ENCODE results near the gene CBX3.
"Not testable (repeated sequence)": the region's sequence is repeated elsewhere in the genome, so short reads cannot be mapped to it uniquely, and the experiment has no call there.

CBX3 gene

DNA sequence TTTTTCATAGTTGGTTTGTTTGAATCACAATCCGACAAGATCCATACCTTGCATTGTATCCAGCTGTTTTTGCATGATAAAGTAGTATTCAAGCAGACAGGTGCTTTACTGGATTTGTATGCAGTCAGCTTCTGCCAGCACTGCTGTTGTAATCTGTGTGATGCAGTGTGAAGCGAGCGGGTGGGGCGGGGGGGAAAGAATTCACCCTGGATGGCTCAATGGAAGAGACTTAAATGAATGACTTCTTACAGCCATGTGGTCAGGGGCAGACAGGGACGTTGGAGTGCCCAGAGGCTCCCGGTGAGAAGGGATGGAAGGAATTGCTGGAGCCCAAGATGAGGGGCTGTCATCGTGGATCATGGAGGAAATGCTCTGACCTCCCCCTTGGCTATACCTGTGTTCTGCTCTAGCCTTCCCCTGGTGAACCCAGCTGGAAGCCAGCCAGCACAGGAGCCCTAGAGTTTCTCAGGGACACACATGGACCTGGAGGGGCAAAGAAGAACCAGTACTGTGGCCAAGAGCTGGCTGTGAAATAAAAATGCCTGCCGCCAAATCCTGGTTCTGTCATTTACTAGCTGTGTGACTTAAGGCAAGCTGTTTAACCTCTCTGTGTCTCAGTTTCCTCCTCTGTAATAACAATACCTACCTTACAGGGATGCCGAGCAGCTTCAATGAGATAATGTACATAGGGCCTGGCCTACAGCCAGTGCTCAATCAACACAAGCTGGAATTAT is 35.4 kb upstream of the CBX3 start:
- peaks cover 5% of the 10 kb centered on the region; the same call in 1 of the 2 replicates for H3K36me3 ChIP-seq (ENCODE audit: insufficient read depth, low read length)

GRCh38 chr7:26166684-26167266 is 34.8 kb upstream of the CBX3 start:
- peaks cover 21% of the 10 kb centered on the region for H3K4me1 ChIP-seq (ENCODE audit: insufficient read depth, low read length)
- no peaks in the 10 kb centered on the region for H3K9me3 ChIP-seq (ENCODE audit: control insufficient read depth, insufficient read depth, low read length)
- no peak overlapping the region for H3K9ac ChIP-seq (ENCODE audit: low read depth, low read length)
- H3K36me3 ChIP-seq (ENCODE audit: insufficient read depth, low read length), result peaks cover 5% of the 10 kb centered on the region; the same call in 1 of the 2 replicates

More for the DNA sequence above, 35.4 kb upstream of the CBX3 start:
- no peak overlapping the region for H3K9ac ChIP-seq (ENCODE audit: low read depth, low read length)
- H3K9me3 ChIP-seq (ENCODE audit: control insufficient read depth, insufficient read depth, low read length), result no peaks in the 10 kb centered on the region
- peaks cover 21% of the 10 kb centered on the region for H3K4me1 ChIP-seq (ENCODE audit: insufficient read depth, low read length)

DNA sequence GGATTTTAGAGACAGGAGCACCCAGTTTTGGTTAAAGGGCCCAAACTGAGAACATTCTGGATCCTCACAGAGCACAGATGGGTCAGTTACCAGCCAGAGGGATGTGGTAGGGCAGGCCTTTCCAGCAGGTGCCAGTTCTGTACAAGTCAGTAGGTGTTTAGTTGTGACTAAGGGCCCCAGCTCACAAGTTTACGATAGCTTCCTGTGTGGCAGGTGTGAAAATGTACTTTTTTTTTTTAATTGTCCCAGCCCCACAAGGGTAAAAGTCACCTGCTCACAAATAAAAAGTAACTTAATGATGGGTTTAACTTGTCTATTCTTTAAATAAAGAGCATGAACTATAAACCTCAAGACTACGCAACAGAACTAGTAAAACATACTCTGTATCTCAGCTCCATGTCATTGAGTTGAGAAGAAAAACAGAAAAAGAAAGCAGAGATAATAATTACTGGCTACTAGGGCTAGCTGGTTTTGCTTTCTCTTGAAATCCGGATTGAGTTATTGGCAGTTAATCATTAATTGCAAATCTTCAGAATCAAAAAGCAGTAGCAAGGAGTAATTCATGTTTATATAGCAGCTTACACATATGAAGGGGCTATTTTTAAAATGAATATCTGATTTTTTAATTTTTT is 34.1 kb upstream of the CBX3 start:
- peaks cover 5% of the 10 kb centered on the region; the same call in 1 of the 2 replicates for H3K36me3 ChIP-seq (ENCODE audit: insufficient read depth, low read length)
- no peak overlapping the region for H3K9ac ChIP-seq (ENCODE audit: low read depth, low read length)
- H3K4me1 ChIP-seq (ENCODE audit: insufficient read depth, low read length), result peaks cover 21% of the 10 kb centered on the region
- peaks cover under 1% of the 10 kb centered on the region; the same call in 1 of the 2 replicates for H3K9me3 ChIP-seq (ENCODE audit: control insufficient read depth, insufficient read depth, low read length)

- H3K4me1 ChIP-seq (ENCODE audit: insufficient read depth, low read length), result peaks cover 21% of the 10 kb centered on the region
- H3K36me3 ChIP-seq (ENCODE audit: insufficient read depth, low read length), result peaks cover 5% of the 10 kb centered on the region; the same call in 1 of the 2 replicates
- peaks cover 2% of the 10 kb centered on the region; the same call in 1 of the 2 replicates for H3K9me3 ChIP-seq (ENCODE audit: control insufficient read depth, insufficient read depth, low read length)
- H3K9ac ChIP-seq (ENCODE audit: low read depth, low read length), result no peak overlapping the region
Observed at GRCh38 chr7:26168458-26169023, 33.0 kb upstream of the CBX3 start.

DNA sequence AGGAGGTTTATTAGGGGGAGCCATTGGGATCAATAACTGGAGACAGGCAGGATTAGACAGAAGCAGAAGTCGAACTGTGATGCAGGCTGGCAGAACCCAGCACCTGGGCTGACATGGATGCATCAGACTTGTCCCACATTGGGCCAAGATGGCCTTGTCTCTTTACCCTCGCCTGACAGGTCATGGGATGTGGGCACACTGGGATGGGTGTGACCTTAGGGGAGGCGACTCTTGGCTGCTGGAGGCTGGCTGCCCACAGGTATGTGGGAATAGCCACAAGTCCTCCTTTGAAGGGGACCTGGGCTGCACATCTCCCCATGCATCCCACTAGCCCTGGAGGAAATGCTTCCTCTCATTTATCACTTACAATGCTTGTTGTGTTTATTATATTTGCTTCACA is 32.3 kb upstream of the CBX3 start:
- Histone ChIP-seq H3K4me1 (ENCODE audit: insufficient read depth, low read length) (peaks cover 21% of the 10 kb centered on the region), H3K9me3 (ENCODE audit: control insufficient read depth, insufficient read depth, low read length) (peaks cover 2% of the 10 kb centered on the region; the same call in 1 of the 2 replicates), H3K36me3 (ENCODE audit: insufficient read depth, low read length) (peaks cover 5% of the 10 kb centered on the region; the same call in 1 of the 2 replicates), H3K9ac (ENCODE audit: low read depth, low read length) (no peak overlapping the region)

DNA sequence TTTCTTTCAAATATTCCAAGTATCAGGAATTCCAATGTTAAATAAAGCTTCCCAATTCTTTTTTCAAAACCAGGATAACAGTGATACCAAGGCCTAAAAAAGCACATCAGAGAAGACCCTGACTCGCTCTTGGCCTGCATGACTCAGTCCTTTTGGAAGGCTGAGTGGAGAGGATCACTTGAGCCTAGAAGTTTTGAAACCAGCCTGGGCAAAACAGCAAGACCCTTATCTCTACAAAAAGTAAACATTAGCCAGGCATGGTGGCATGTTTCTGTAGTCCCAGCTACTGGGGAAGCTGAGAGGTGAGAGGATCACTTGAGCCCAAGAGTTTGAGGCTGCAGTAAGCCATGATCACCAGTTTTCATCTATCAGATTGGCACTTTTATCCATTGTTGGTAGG is 30.9 kb upstream of the CBX3 start:
- H3K4me1 ChIP-seq (ENCODE audit: insufficient read depth, low read length), result peaks cover 21% of the 10 kb centered on the region
- H3K36me3 ChIP-seq (ENCODE audit: insufficient read depth, low read length), result peaks cover 5% of the 10 kb centered on the region; the same call in 1 of the 2 replicates
- H3K9ac ChIP-seq (ENCODE audit: low read depth, low read length), result no peak overlapping the region
- H3K9me3 ChIP-seq (ENCODE audit: control insufficient read depth, insufficient read depth, low read length), result peaks cover 6% of the 10 kb centered on the region; the same call in 1 of the 2 replicates

- peaks cover 6% of the 10 kb centered on the region; the same call in 1 of the 2 replicates for H3K9me3 ChIP-seq (ENCODE audit: control insufficient read depth, insufficient read depth, low read length)
- H3K4me1 ChIP-seq (ENCODE audit: insufficient read depth, low read length), result peaks cover 11% of the 10 kb centered on the region
- H3K36me3 ChIP-seq (ENCODE audit: insufficient read depth, low read length), result peaks cover 5% of the 10 kb centered on the region; the same call in 1 of the 2 replicates
- no peak overlapping the region for H3K9ac ChIP-seq (ENCODE audit: low read depth, low read length)
Observed at GRCh38 chr7:26171601-26172000, 29.9 kb upstream of the CBX3 start.

- H3K36me3 ChIP-seq (ENCODE audit: insufficient read depth, low read length), result peaks cover 5% of the 10 kb centered on the region; the same call in 1 of the 2 replicates
- H3K4me1 ChIP-seq (ENCODE audit: insufficient read depth, low read length), result 0 out of 2 replicates have a peak, but pooled peaks cover 7% of the 10 kb centered on the region
- H3K9ac ChIP-seq (ENCODE audit: low read depth, low read length), result no peak overlapping the region
- H3K9me3 ChIP-seq (ENCODE audit: control insufficient read depth, insufficient read depth, low read length), result peaks cover 6% of the 10 kb centered on the region; the same call in 1 of the 2 replicates
Observed at GRCh38 chr7:26172048-26172447, 29.5 kb upstream of the CBX3 start.

DNA sequence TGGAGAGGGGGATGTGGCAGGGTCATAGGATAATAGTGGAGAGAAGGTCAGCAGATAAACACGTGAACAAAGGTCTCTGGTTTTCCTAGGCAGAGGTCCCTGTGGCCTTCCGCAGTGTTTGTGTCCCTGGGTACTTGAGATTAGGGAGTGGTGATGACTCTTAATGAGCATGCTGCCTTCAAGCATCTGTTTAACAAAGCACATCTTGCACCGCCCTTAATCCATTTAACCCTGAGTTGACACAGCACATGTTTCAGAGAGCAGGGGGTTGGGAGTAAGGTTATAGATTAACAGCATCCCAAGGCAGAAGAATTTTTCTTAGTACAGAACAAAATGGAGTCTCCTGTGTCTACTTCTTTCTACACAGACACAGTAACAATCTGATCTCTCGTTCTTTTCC is 25.6 kb upstream of the CBX3 start:
- not testable (repeated sequence) for H3K36me3 ChIP-seq (ENCODE audit: insufficient read depth, low read length); H3K4me1 ChIP-seq (ENCODE audit: insufficient read depth, low read length); H3K9me3 ChIP-seq (ENCODE audit: control insufficient read depth, insufficient read depth, low read length); H3K9ac ChIP-seq (ENCODE audit: low read depth, low read length)

DNA sequence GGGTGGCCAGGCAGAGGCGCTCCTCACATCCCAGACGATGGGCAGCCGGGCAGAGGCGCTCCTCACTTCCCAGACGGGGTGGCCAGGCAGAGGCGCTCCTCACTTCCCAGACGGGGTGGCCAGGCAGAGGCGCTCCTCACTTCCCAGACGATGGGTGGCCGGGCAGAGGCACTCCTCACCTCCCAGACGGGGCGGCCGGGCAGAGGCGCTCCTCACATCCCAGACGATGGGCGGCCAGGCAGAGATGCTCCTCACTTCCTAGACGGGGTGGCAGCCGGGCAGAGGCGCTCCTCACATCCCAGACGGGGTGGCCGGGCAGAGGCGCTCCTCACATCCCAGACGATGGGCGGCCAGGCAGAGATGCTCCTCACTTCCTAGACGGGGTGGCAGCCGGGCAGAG is 24.8 kb upstream of the CBX3 start:
- not testable (repeated sequence) for H3K4me1 ChIP-seq (ENCODE audit: insufficient read depth, low read length); H3K36me3 ChIP-seq (ENCODE audit: insufficient read depth, low read length); H3K9ac ChIP-seq (ENCODE audit: low read depth, low read length); H3K9me3 ChIP-seq (ENCODE audit: control insufficient read depth, insufficient read depth, low read length)

DNA sequence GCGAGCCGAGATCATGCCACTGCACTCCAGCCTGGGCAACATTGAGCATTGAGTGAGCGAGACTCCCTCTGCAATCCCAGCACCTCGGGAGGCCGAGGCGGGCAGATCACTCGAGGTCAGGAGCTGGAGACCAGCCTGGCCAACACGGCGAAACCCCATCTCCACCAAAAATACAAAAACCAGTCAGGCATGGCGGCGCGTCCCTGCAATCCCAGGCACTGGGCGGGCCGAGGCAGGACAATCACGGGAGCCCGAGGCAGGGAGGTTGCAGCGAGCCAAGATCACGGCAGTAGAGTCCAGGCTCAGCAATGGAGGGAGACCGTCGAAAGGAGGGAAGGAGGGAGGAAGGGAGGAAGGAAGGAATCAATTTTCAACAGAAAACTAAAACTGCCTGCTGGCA is 24.3 kb upstream of the CBX3 start:
- not testable (repeated sequence) for H3K36me3 ChIP-seq (ENCODE audit: insufficient read depth, low read length); H3K9me3 ChIP-seq (ENCODE audit: control insufficient read depth, insufficient read depth, low read length); H3K4me1 ChIP-seq (ENCODE audit: insufficient read depth, low read length); H3K9ac ChIP-seq (ENCODE audit: low read depth, low read length)

- H3K36me3 ChIP-seq (ENCODE audit: insufficient read depth, low read length), result peaks cover 2% of the 10 kb centered on the region
- 0 out of 2 replicates have a peak, but pooled peaks cover 4% of the 10 kb centered on the region for H3K9me3 ChIP-seq (ENCODE audit: control insufficient read depth, insufficient read depth, low read length)
- H3K4me1 ChIP-seq (ENCODE audit: insufficient read depth, low read length), result no peaks in the 10 kb centered on the region
- H3K9ac ChIP-seq (ENCODE audit: low read depth, low read length), result no peak overlapping the region
Observed at GRCh38 chr7:26178272-26178960, 23.1 kb upstream of the CBX3 start.

- no peak overlapping the region for H3K9ac ChIP-seq (ENCODE audit: low read depth, low read length)
- H3K36me3 ChIP-seq (ENCODE audit: insufficient read depth, low read length), result peaks cover 2% of the 10 kb centered on the region
- no peaks in the 10 kb centered on the region for H3K4me1 ChIP-seq (ENCODE audit: insufficient read depth, low read length)
- H3K9me3 ChIP-seq (ENCODE audit: control insufficient read depth, insufficient read depth, low read length), result 0 out of 2 replicates have a peak, but pooled peaks cover 4% of the 10 kb centered on the region
Observed at GRCh38 chr7:26179422-26179821, 22.1 kb upstream of the CBX3 start.
